22Rv1 (cell line): ENCODE results near the gene DOCK3.

ENCODE experiments used
- ZFX ChIP-seq: fragments of 450-650 bp; IDR thresholded peaks from 2 replicates; pipeline ENCODE4 v1.6.1; 2017; ENCODE audit warnings: antibody characterized with exemption, borderline replicate concordance
- TF ChIP-seq, protein P1 (sequence below): fragments of 450-650 bp; IDR thresholded peaks from 2 replicates; pipeline ENCODE4 v1.5.1; 2017; ENCODE audit warnings: mild to moderate bottlenecking

- TF ChIP-seq, protein P1, sequence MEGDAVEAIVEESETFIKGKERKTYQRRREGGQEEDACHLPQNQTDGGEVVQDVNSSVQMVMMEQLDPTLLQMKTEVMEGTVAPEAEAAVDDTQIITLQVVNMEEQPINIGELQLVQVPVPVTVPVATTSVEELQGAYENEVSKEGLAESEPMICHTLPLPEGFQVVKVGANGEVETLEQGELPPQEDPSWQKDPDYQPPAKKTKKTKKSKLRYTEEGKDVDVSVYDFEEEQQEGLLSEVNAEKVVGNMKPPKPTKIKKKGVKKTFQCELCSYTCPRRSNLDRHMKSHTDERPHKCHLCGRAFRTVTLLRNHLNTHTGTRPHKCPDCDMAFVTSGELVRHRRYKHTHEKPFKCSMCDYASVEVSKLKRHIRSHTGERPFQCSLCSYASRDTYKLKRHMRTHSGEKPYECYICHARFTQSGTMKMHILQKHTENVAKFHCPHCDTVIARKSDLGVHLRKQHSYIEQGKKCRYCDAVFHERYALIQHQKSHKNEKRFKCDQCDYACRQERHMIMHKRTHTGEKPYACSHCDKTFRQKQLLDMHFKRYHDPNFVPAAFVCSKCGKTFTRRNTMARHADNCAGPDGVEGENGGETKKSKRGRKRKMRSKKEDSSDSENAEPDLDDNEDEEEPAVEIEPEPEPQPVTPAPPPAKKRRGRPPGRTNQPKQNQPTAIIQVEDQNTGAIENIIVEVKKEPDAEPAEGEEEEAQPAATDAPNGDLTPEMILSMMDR: no peak
- no peak for TF ChIP-seq ZFX
Measured at GRCh38 chr3:51083490-51083889, 408.8 kb downstream of the DOCK3 start.
